ENCODE results near the gene PCK2. TPM values are rescaled to one million over a fixed set of nuclear protein-coding genes. Genes with fewer than 3 reads are reported as not detected.
A peak's percentile ranks its signal among the peaks of the same experiment; 100 is the strongest.

The PCK2 gene
- total RNA-seq, 1 donor: 13.0 TPM

GRCh38 chr14:24114532-24115421 lies 20.7 kb downstream of the PCK2 start, which contains the start of the genes DCAF11 and NRL:
DCAF11 (plus strand) TSS chr14:24114777; CDS start chr14:24115595, 818 bp downstream.
NRL (minus strand) TSS chr14:24114949; CDS start chr14:24082848, 32,101 bp downstream.
- peak; percentile 100 for DNase-seq (ENCODE audit: low read depth)
- TF ChIP-seq, protein P1, sequence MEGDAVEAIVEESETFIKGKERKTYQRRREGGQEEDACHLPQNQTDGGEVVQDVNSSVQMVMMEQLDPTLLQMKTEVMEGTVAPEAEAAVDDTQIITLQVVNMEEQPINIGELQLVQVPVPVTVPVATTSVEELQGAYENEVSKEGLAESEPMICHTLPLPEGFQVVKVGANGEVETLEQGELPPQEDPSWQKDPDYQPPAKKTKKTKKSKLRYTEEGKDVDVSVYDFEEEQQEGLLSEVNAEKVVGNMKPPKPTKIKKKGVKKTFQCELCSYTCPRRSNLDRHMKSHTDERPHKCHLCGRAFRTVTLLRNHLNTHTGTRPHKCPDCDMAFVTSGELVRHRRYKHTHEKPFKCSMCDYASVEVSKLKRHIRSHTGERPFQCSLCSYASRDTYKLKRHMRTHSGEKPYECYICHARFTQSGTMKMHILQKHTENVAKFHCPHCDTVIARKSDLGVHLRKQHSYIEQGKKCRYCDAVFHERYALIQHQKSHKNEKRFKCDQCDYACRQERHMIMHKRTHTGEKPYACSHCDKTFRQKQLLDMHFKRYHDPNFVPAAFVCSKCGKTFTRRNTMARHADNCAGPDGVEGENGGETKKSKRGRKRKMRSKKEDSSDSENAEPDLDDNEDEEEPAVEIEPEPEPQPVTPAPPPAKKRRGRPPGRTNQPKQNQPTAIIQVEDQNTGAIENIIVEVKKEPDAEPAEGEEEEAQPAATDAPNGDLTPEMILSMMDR (IDR thresholded peaks at IDR 0.05; ENCODE audit: insufficient read depth, low read depth, low read length): no peak
- peak within 1 kb of the TSS; percentile 87 for H3K4me3 ChIP-seq (ENCODE audit: low read depth, low read length)

DNA sequence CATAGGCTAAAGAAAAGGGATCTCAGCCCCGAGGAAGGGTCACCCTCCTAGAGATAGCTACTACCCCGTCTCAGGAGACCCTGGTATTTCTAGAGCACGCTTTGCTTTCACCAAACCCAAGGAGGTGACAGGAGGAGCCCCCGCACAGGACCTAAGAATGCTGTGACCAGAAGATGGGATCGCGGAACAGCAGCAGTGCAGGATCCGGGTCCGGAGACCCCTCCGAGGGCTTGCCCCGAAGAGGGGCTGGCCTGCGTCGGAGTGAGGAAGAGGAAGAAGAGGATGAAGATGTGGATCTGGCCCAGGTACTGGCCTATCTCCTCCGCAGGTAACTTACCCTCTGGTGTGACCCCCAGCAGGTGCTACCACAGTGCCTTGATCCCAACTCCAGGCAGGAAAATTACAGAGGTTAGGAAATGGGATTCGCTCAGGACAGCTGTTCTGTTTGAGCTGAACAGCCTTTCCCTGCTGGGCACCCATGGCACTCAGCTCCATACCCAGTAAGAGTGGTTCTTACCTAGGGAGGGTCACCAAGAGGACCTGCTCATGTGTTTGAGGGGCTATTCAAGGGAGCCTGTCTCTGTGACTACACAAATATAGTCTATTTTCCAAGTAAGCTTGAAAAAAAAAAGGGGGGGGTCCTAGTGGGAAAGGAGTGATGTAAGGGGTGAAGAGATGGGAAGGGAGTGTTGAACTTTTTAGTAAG lies 21.5 kb downstream of the PCK2 start:
- TF ChIP-seq, protein P1 (IDR thresholded peaks at IDR 0.05; ENCODE audit: insufficient read depth, low read depth, low read length): no peak
- no peak for DNase-seq (ENCODE audit: low read depth)
- H3K4me3 ChIP-seq (ENCODE audit: low read depth, low read length): peak overlapping the region; percentile 87

- DNase-seq (ENCODE audit: low read depth): no peak
- TF ChIP-seq, protein P1 (IDR thresholded peaks at IDR 0.05; ENCODE audit: insufficient read depth, low read depth, low read length): no peak
- no peak overlapping the region for H3K4me3 ChIP-seq (ENCODE audit: low read depth, low read length)
These were observed 22.2 kb downstream of the PCK2 start for GRCh38 chr14:24116128-24116814.

DNA sequence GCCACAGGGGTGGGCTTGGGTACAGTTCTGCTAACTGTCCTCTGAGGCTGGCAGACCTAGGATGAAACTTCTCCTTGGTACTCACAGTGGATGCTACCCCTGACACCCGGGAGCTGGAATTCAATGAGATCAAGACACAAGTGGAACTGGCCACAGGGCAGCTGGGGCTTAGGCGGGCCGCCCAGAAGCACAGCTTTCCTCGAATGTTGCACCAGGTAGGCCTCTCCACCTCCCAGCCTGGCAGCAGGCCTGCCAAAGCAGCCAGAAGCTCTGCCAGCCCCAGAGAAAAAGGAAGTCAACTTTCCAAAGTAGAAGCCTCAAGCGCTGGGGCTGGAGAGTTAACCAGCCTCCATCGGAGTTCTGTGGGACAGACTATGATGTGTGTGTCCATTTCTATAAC lies 23.1 kb downstream of the PCK2 start:
- DNase-seq (ENCODE audit: low read depth): no peak
- TF ChIP-seq, protein P1 (IDR thresholded peaks at IDR 0.05; ENCODE audit: insufficient read depth, low read depth, low read length): no peak
- H3K4me3 ChIP-seq (ENCODE audit: low read depth, low read length): no peak overlapping the region

DNA sequence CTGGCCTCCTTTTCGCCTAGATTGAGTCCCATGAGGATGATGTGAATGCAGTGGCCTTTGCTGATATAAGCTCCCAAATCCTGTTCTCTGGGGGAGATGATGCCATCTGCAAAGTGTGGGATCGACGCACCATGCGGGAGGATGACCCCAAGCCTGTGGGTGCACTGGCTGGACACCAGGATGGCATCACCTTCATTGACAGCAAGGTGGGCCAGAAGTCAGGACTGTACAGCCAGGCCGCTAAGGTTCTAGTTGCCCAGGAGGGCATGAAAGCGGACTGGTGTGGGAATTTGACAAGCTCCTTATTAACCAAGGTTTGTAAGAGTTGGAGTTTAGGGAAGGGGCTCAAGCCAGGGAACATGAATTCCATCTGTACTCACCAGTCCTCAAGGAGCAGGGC lies 25.6 kb downstream of the PCK2 start:
- TF ChIP-seq, protein P1 (IDR thresholded peaks at IDR 0.05; ENCODE audit: insufficient read depth, low read depth, low read length): no peak
- no peak overlapping the region for H3K4me3 ChIP-seq (ENCODE audit: low read depth, low read length)
- DNase-seq (ENCODE audit: low read depth): no peak

- H3K4me3 ChIP-seq (ENCODE audit: low read depth, low read length): no peak overlapping the region
- DNase-seq (ENCODE audit: low read depth): no peak
- TF ChIP-seq, protein P1 (IDR thresholded peaks at IDR 0.05; ENCODE audit: insufficient read depth, low read depth, low read length): no peak
These were observed 27.1 kb downstream of the PCK2 start for GRCh38 chr14:24121210-24121609.

Data from fibroblast of villous mesenchyme (primary cell).